Stimulated activated CD4-positive, alpha-beta T cell treated with anti-CD3 and anti-CD28 coated beads, Interleukin-4, amount 100 ng/mL, for 48 hours (primary cell): ENCODE results near the gene DEFB124.
"Not testable (repeated sequence)": the region's sequence is repeated elsewhere in the genome, so short reads cannot be mapped to it uniquely, and the experiment has no call there.

Experiments
- DNase-seq, 2 donors: peaks; one replicate each; pipeline ENCODE4 v3.0.0-alpha.2; 2020; ENCODE audit warnings: low read depth in 2 of 2

DEFB124 gene, protein sequence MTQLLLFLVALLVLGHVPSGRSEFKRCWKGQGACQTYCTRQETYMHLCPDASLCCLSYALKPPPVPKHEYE

DNA sequence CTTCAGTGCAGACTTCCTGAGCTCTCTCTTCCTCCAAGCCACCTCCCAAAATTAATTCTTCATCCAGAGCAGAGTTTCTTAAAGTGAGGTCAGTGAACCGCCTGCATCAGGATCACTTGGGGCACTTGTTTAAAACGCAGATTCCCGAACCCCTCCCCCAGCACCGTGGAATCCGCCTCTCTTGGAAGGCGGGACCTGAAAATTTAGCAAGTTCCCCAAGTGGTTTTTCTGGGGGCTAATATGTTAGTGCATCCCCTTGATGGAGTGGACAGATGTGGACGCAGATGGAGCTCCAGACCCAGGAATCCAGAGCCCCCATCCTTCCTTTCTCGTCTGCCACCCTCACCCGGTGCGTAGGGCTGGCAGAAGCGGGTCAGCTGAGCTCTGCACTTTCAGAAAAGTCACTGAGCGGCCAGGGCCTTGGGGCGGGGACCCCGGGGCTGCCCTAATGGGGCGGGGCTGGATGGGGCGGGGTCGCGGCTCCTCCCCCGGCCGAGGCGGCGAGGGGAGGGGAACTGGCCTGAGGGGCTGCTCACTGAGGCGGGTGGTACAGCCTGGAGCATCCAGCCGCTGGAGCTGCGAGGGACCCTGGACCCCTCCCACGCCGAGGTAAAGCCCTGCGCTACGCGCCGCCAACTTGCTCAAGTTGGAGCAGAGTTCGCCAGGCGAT, at the start of gene DEFB124, which contains the start of gene REM1:
Gene DEFB124, minus strand, starts transcription at position 370 of the 670 bp plus-strand sequence. CDS start 2,114 bp downstream, outside the sequence.
Gene REM1, plus strand, starts transcription at position 531 of the 670 bp plus-strand sequence. CDS start 1,158 bp downstream, outside the sequence.
- DNase-seq, result no peak

DNA sequence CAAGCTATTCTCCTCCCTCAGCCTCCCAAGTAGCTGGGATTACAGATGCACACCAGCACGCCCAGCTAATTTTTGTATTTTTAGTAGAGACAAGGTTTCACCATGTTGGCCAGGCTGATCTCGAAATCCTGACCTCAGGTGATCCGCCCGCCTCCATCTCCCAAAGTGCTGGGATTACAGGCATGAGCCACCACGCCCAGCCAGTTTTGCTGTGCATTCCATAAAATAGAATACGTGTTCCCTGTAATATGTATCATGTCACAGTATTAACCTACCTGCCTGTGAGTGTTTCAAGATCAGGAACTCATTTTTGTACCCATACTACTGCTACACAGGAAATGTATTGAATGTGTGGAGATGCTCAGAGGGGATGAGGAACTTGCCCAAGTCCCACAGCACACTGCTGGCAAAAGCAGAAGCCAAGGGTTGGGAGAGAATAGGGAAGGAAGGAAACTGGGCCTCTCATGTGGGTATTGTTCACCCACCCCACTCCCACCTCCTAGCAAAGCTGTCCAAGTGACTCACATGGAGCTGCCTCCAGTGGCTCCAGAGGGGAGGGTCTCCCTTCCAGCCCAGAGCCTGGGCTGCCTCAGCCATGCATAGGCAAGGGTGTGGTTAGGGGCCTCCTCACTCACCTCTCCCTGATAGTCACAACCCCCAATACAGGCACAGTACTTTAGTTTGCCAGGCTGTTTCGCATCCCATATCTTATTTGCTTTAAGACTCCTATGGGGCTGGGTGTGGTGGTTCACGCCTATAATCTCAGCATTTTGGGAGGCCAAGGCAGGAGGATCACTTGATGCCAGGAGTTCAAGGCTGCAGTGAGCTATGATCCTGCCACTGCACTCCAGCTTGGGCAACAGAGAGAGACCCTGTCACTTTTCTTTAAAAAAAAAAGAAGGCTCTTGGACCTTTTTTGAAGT, 48.7 kb upstream of the DEFB124 start:
- no peak for DNase-seq

DNA sequence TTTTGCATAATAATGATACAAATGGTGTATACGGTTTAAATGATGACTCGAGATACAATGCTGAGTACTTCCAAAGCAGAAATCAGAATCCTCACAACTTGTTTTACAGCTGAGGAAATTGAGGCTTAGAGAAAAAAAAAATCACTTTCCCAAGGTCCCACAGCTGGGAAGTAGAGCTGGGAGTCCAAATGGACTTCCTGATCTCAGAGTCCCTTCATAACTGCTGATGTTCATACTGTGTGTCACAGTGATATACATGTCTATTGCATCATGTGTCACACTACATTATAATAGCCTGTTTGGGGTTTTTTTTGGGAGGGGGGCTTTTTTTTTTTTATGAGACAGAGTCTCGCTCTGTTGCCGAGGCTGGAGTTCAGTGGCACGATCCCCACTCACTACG, 47.8 kb upstream of the DEFB124 start:
- no peak for DNase-seq

DNA sequence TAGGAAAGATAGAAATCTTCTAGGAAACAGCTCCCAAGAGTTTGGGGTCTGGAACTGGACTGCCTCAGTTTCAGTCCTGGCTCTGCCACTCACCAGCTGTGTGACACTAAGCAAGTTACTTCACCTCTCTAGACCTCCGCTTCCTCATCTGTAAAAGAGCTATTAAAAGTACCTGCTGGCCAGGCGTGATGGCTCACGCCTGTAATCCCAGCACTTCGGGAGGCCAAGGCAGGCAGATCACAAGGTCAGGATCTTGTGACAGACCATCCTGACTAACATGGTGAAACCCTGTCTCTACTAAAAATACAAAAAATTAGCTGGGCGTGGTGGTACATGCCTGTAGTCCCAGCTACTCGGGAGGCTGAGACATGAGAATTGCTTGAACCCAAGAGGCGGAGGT, 46.3 kb upstream of the DEFB124 start:
- not testable (repeated sequence) for DNase-seq

DNA sequence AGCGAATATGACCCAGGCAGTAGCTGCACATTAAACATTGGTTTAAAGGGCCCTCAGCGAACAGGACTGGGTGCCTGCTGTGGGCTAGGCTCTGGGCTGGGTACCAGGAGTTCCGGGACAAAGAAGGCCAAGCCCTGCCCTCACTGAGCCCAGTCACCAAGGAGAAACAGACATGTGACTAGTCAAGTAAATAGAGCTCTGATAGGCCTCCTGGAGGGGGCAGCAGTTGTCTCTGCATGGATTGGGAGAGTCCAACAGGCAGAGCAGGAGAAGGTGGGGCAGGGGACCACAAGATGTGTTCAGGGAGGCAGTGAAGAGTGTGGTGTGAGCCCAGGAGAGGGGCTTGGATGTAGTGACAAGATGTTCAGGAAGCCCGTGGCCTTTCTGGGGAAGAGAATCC, 42.4 kb upstream of the DEFB124 start:
- DNase-seq, result no peak

DNA sequence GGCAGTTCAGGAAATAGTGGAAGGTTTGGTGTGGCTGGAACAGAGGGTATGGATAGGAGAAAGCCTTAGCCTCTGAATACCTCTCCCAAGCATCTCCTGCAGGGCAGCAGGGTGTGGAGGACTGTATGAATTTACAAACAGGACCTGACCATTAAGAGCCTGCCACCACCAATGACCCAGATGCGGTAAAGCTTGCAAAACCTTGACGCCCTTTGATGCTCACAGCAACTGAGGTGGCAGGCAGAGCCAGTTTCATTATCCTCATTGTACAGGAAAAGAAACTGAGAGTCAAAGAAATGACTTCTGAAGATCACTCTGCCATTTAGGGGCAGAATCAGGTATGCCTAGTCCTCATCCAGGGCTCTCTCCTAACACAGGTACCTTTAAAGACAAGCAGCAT, 41.7 kb upstream of the DEFB124 start:
- no peak for DNase-seq

DNA sequence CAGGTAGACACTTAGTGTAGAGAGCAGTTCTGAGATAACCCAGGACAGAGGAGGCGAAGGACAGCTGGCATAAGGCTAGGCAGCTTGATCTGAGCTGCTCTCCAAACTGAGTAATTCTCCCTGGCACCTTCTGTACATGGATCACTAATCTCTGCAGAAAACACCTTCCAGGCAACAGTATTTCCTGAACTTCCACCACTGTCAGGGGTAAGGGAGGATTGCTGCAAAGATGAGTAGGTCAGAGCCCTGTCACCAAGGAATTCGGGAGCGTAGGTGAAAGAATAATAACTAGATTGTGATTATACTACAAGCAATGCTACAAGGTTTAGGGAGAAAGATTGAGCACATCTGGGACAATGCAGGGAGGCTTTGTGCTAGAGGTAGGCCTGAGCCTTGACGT, 41.2 kb upstream of the DEFB124 start:
- no peak for DNase-seq

DNA sequence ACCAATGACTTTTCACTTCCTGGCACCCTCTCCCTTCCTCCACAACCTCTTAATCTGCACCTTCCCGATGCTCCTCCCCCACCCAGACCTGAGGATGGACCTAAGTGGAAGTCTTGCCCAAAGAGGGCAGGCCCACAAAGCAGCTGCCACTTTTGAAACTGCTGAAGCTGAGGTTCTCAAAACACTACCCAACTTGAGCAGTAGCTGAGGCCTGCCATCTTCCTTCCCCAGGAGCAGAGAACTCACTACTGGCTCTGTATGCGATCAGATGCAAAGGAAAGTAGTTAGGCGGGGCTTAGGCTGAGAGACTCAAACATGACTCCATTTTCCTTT, 40.8 kb upstream of the DEFB124 start:
- DNase-seq, result no peak

DNA sequence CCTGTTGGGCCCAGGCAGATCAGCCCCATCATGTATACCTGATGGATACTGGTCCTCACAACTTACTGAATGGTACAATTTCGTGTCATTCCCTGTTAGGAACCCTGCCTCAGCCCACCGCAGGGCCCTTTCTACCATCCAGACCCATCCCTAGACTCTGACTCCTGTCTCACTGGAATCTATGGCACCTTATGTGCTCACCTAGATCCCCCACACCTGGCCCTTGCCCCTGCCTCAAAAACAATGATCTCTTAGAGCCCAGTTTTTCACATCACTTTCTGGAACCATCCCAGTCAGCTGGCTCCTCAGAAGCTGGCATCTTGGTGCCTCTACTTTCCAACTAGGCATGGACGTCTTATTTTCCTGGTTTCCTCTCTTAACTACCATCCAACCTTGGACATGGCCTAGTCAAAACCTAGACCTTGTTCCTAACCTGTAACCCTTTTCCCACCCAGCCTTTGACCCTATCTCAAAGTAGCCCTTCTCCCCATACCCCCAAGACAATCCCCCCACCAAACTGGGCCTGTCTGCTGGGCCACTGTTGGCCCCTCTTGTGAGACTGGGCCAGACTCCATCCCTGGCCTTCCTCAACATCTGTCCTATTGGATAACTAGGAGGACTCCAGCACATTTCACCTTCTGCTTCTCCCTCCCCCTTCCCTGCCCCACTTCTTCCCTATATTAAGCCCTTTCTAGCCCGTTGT, 40.3 kb upstream of the DEFB124 start:
- no peak for DNase-seq

DNA sequence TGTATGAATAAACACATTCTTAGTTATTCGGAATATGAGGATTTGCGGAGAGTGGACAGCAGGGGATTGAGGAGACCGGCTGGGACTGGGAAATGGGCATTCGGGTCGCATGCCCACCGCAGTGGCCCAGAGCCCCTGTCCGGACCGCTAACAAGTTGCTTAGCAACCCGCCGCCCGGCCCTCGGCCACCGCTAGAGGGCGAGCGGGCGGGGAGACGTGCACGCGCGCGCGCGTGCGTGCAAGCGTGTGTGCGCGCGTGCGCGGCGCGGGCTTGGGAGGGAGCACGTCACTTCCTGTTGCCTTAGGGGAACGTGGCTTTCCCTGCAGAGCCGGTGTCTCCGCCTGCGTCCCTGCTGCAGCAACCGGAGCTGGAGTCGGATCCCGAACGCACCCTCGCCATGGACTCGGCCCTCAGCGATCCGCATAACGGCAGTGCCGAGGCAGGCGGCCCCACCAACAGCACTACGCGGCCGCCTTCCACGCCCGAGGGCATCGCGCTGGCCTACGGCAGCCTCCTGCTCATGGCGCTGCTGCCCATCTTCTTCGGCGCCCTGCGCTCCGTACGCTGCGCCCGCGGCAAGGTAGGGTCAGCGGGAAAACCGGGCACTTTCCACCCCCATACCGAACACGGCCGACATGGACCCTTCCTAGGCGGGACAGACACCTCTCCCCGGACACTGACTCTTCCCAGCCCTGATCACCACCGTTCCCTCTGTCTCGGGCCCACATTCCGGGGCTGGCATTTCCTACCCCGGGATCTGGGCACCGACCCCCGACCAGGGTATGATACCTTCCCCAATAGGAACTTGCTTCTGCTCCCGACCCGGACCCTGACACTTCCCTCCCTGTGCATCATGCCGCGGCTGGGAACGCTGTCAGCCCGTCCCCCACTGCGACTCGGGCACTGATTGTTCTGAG, 39.5 kb upstream of the DEFB124 start, which contains the start of gene HM13:
Gene HM13, plus strand, starts transcription at position 289 of the 918 bp plus-strand sequence. Its CDS starts 110 bp downstream, at position 399.
- peak; percentile 83 to 84 for DNase-seq

DNA sequence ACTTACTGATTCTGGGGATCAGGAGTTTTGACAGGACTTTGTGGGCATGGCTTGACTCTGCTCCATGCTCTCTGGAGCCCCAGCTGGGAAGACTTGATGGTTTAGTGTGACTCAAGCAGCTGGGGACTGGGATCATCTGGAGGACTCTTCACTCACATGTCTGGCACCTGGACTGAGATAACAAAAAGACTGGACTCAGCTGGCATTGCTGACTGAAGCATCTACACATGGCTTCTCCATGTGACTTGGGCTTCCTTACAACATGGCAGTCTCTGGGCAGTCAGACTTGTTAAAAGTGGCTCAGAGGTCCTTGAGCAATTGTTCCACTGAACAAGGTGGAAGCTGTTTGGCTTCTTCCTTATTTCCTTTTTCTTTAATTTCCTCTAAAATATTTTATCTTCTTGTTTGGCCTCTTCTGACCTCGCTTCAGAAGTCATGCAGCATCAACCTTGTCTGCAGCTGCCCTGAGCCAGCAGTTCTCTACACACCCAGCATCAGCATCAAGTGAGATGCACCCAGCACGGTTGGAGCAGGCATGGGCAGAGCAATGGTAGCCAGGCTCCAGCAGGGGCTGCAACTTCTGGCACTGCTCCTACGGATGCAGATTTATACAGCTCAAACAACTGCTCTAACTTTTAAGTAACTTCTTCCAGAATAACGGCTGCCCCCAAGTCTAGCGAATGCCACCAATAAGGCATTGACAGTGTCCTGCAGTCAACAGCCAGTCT, 33.8 kb upstream of the DEFB124 start:
- no peak for DNase-seq

DNA sequence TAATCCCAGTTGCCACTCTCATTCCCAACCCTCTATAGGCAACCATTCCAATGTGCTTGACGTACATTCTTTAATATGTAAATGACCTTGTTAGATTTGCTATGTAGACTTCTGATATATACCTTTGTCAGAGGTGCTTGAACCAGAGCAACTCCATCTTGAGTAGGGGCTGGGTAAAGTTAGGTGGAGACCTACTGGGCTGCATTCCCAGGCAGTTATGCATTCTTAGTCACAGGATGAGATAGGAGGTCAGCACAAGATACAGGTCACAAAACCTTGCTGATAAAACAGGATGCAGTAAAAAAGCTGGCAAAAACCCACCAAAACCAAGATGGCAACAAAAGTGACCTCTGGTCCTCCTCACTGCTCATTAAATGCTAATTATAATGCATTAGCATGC, 31.0 kb upstream of the DEFB124 start:
- DNase-seq, result no peak

DNA sequence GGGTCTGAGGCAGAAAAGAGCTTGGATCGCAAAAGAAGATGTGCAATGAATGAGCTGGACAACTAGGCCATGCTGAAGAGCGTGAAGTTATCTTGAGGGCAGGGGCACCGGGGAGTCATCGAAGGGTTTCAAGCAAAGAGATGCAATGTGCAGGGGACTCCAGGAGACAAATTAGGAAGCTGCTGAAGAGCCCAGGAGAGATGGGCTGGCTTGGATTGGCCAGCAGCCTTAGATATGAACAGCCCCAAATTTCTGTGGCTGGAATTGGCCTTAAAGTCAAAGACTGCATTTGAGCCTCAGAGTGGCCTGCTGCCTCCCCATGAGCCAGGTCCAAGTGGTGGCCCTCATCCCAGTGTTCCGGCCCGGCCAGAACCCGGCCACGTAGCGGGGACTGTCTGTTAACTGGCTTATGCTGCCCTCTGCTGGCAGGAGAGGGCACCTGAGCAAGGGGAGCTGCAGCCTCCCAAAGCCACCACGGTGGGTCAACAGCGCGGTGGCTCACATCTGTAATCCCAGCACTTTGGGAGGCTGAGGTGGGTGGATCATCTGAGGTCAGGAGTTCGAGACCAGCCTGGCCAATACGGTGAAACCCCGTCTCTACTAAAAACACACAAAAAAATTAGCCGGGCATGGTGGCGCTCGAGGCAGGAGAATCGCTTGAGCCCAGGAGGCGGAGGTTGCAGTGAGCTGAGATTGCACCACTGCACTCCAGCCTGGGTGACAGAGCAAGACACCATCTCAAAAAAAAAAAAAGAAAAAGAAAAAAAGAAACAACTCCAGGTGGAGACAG, 28.2 kb upstream of the DEFB124 start:
- peak; percentile 71 to 77 for DNase-seq

DNA sequence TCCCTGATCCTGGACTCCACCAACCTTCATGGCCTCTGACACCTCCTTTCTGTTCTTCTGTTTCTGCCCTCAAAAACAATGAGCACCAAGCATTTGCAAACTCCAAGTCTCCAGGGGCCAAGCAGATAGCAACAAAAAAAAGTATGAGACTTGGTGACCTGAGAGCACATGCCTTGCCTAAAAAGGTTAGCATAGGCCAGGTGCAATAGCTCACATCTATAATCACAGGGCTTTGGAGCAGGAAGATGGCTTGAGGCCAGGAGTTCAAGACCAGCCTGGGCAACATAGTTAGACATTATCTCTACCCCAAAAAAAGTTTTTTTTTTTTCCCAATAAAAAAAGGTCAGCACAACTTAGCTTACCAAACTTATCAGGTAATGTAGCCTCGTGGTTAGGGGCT, 25.6 kb upstream of the DEFB124 start:
- no peak for DNase-seq

DNA sequence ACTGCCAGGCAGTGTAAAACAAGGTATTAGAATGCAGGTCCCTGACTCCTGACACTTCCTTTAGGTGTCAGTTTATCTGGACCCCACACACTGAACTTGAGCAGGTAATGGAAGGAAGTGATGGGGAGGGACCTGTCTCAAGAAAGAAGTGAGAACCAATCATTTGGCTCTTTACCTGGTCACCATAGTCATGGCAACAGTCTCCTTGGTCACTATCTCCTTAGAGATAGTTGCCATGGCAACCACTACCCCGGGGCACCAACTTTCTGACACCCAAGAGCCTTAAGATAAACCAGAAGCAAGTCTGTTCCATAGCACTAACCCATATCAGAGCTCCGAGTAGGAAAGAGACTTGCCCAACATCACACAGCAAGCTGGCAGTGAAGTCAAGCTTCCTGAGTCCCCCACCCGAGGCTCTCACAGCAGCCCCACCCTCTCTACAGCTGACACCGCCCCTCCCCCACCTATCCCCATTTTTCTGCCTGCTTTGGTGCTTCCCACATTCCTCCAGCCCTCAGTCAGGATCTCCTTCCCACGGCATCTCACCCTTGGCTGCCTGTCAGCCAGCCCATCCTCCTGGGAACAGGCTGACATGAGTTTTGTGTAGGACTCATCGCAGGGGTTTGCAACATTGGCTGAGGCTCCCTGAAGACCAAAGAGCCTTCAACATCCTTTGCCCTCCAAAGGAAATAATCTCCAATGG, 23.1 kb upstream of the DEFB124 start:
- DNase-seq, result no peak

DNA sequence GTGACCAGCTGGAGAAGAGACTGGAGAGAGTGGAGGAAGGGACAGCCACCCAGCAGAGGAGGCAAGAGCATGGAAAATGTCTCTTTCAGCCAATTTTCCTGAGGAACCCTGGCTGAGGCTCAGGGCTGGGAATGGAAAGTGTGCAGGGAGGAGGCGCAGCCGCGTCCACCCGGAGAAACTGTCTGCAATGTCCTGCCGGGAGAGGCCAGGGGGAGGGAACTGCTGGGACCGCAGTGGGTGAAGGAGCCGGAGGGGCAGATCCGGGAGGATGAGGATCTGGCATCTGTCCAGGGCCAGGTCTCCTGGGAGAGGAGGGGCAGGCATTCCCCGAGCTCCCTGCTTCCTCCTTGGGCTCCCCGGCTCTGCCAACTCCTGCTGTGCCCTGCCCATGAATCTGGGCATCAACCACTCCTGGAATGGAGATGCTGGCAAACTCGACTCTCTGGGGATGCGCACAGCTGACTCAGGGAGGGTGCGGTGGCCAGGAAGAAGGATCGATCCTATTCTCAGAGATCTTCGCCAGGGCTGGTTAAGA, 21.9 kb upstream of the DEFB124 start:
- no peak for DNase-seq

DNA sequence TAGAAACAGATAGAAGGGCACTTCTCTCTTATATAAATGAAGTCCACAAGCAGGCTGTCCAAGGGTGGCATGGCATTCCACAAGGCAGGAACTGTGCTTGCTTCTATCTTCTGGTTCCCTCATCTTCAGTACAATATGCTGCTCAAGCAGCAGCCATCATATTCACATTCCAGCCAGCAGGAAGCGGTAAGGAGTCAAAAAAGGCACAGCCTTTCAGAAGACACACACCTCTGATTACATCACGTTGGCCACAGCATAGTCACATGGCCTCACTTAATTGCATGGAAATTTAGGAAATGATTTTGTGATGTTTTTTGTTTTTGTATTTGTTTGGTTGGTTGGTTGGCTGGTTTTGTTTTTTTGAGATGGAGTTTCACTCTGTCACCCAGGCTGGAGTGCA, 19.2 kb upstream of the DEFB124 start:
- no peak for DNase-seq

DNA sequence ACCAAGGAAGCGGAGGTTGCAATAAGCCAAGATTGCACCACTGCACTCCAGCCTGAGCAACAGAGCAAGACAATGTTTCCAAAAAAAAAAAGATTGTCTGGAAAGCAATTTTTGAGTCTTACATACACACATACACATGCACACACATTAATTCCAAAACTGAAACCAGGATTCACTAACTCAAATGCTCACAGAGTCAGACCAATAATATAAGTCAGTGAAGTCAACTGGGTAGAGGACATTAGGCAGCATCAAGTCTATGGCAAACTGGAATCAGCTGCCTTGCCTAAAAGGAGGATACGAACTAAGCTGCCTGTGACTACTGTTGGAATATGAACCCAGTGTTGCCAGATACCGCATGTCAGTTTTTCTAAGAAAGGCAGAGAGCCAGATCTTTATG, 15.8 kb upstream of the DEFB124 start:
- no peak for DNase-seq

DNA sequence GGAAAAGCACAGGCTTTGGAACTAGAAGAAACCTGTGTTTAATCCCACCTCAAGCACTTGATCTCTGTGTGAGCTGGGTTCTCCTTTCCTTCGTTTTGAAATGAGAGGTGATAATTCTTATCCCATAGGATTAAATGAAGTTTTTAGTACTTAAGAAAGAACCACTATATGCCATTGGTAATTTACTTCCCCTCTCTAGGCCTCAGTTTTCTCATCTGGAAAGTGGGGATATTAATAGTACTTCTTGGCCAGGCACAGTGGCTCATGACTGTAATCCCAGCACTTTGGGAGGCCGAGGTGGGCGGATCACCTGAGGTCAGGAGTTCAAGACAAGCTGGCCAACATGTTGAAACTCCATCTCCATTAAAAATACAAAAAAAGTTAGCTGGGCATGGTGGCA, 14.2 kb upstream of the DEFB124 start:
- DNase-seq, result no peak
